Memory B cell (primary cell): ENCODE results near the gene ZBTB7C.
A peak's percentile ranks its signal among the peaks of the same experiment; 100 is the strongest.
"Not testable (repeated sequence)": the region's sequence is repeated elsewhere in the genome, so short reads cannot be mapped to it uniquely, and the experiment has no call there.

ENCODE experiments used
- ATAC-seq: fragments of 150-1000 bp; cut with Tn5 transposase; 2 replicates; pipeline ENCODE4 v1.10.0; 2021; ENCODE audit warnings: low read depth, mild to moderate bottlenecking, moderate library complexity
- DNase-seq, 2 donors: peaks; one replicate each; pipeline ENCODE4 v3.0.0; 2022; ENCODE audit warnings: low spot score in 2 of 2
- H3K27ac Mint-ChIP-seq: one replicate; pipeline ENCODE4 v1.8.0; 2022; ENCODE audit warnings: mild to moderate bottlenecking, moderate library complexity, mixed read lengths
- H3K27me3 Mint-ChIP-seq: one replicate; pipeline ENCODE4 v1.8.0; 2022; ENCODE audit warnings: mixed read lengths
- H3K36me3 Mint-ChIP-seq: one replicate; pipeline ENCODE4 v1.8.0; 2022; ENCODE audit warnings: mild to moderate bottlenecking, mixed read lengths
- H3K4me1 Mint-ChIP-seq: one replicate; pipeline ENCODE4 v1.8.0; 2022; ENCODE audit warnings: mixed read lengths
- H3K4me3 Mint-ChIP-seq: one replicate; pipeline ENCODE4 v1.8.0; 2022; ENCODE audit warnings: mild to moderate bottlenecking, moderate library complexity, mixed read lengths
- H3K9me3 Mint-ChIP-seq: one replicate; pipeline ENCODE4 v1.8.0; 2022; ENCODE audit warnings: mixed read lengths

ZBTB7C gene

GRCh38 chr18:48434382-48434781 is 25.2 kb upstream of the ZBTB7C start:
- not testable (repeated sequence) for ATAC-seq, H3K4me1 Mint-ChIP-seq, H3K4me3 Mint-ChIP-seq, H3K27ac Mint-ChIP-seq, H3K9me3 Mint-ChIP-seq, H3K36me3 Mint-ChIP-seq, DNase-seq
- H3K27me3 Mint-ChIP-seq: peaks cover 17% of the 10 kb centered on the region

DNA sequence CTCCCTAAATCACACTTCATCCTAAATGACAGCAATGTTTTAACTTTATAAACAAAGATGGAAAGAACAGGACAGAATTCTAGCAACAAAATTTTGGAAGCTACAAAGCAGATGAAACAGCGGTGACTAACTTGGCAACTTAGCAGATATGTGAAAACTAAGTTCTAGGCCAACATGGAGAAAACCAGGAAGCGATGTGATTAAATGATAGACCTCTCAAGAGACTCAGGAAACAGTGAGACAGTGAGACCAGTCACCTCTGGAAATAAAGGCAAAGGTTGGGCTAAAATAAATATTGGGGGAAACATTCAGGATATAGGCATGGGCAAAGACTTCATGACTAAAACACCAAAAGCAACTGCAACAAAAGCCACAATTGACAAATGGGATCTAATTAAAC is 24.4 kb upstream of the ZBTB7C start:
- Mint-ChIP-seq H3K27me3 (peaks cover 16% of the 10 kb centered on the region), H3K27ac (no peak overlapping the region), H3K4me1 (no peaks in the 10 kb centered on the region), H3K9me3 (peaks cover 2% of the 10 kb centered on the region), H3K36me3 (no peaks in the 10 kb centered on the region), H3K4me3 (no peak overlapping the region)
- ATAC-seq (no peak), DNase-seq (no peak)

DNA sequence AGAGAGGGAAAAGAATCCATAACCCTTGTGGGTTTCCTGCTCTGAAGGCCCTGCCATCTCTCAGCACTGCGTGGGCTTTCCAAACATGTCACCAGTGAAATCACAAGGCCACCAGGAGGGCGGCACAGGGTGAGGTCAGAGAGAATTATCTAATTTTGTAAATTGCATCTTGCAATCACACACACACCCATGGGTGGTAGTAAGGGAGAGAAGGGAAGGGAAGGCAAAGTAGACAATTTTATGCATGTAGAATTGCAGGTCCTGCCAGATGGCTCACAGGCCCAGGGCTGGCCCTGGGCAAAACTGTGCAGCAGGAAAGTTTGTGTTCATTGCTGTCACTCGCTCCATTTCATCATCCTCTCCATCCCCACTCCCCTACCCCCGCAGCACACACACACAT is 21.0 kb upstream of the ZBTB7C start:
- Mint-ChIP-seq H3K9me3 (no peaks in the 10 kb centered on the region), H3K4me3 (no peak overlapping the region), H3K27me3 (peaks cover 21% of the 10 kb centered on the region), H3K27ac (no peak overlapping the region), H3K36me3 (no peaks in the 10 kb centered on the region), H3K4me1 (peaks cover 2% of the 10 kb centered on the region)
- ATAC-seq (no peak), DNase-seq (no peak)

GRCh38 chr18:48428475-48429177 is 19.4 kb upstream of the ZBTB7C start:
- no peaks in the 10 kb centered on the region for H3K36me3 Mint-ChIP-seq
- peaks cover 2% of the 10 kb centered on the region for H3K4me1 Mint-ChIP-seq
- DNase-seq (no peak), ATAC-seq (no peak)
- H3K9me3 Mint-ChIP-seq: no peaks in the 10 kb centered on the region
- H3K27ac Mint-ChIP-seq: no peak overlapping the region
- no peak overlapping the region for H3K4me3 Mint-ChIP-seq
- peaks cover 28% of the 10 kb centered on the region for H3K27me3 Mint-ChIP-seq

DNA sequence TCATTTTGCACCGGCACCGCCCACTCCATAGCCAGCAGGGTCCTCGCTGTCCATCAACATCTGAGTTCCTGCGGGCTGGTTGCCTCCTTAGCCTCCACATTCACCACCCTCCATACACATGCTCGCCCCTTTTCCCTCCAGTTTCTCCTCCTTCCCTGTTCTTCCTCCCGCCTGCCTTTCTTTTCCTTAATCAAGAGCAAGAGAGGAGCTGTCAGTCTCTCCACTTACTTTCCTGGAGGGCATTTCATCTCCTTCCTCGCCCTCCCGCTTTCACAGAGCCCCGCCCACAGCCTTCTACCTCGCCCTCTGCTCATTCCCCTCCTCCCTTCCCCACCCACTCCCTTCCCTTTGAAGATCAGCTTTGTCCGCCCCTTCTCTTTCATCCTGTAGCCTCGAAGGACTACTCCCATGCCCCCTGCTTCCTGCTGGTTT is 13.8 kb upstream of the ZBTB7C start:
- H3K4me3 Mint-ChIP-seq: no peak overlapping the region
- peaks cover 32% of the 10 kb centered on the region for H3K27me3 Mint-ChIP-seq
- ATAC-seq (no peak), DNase-seq (no peak)
- H3K9me3 Mint-ChIP-seq: no peaks in the 10 kb centered on the region
- H3K27ac Mint-ChIP-seq: no peak overlapping the region
- no peaks in the 10 kb centered on the region for H3K36me3 Mint-ChIP-seq
- H3K4me1 Mint-ChIP-seq: peaks cover 5% of the 10 kb centered on the region

GRCh38 chr18:48419277-48420022 is 10.3 kb upstream of the ZBTB7C start:
- DNase-seq (no peak), ATAC-seq (no peak)
- Mint-ChIP-seq H3K4me1 (peaks cover 3% of the 10 kb centered on the region), H3K9me3 (no peaks in the 10 kb centered on the region), H3K27ac (no peak overlapping the region), H3K36me3 (peaks cover 1% of the 10 kb centered on the region), H3K4me3 (no peak overlapping the region), H3K27me3 (peaks cover 32% of the 10 kb centered on the region)

DNA sequence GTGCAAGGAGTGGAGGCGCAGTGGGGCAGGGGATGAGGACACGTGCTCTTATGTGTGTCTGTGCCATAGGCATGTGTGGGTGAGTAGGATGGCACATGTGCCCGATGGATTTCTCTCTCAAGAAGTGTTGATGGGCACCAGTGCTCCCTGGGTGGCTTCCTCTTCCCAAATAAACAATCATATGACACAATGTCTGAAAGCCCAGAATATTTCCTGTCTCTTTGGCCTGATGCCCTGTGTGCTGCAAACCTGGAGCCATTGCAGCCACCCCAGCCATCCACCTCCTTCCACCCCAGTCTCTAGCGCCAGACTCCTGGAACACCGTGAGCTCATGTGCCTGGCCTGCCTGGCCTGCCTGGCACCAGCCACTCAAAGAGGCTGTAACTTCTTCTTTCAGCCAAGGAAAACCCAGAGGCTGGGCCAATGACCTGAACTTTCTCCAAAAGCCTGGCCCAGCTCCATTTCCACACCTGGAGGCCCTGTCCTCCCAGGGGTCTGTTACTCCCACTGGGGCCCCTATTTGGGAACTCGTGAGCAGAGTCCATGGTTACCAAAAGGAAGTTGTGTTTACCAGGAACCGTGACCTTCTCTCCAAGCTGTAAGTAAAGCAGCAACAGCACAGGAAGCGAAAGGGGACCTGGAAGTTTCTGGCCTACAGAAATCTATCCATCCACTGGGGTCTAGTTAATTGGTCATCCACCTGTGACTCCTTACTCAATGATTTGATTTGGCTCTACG is 9.5 kb upstream of the ZBTB7C start:
- peaks cover 1% of the 10 kb centered on the region for H3K36me3 Mint-ChIP-seq
- DNase-seq (no peak), ATAC-seq (no peak)
- H3K27ac Mint-ChIP-seq: no peak overlapping the region
- H3K4me3 Mint-ChIP-seq: no peak overlapping the region
- peaks cover 3% of the 10 kb centered on the region for H3K4me1 Mint-ChIP-seq
- H3K9me3 Mint-ChIP-seq: peaks cover under 1% of the 10 kb centered on the region
- H3K27me3 Mint-ChIP-seq: peaks cover 32% of the 10 kb centered on the region

DNA sequence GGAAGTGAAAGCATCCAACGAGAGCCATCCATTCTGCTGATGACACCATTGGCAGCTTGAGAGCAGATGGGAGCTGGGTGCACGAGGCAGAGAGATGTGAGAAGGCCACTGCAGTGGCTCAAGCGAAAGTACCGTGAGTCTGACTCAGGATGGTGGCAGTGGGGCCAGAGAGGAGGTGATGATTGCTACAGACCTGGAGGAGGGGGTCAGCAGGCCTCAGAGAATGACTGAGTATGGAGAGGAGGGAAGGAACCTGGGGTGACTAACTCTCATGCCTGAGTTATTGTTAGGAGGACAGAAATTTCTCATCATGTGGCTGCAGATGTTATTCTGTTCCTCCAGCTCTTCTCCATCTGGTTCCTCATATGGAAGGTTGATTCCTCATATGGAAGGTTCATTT is 8.8 kb upstream of the ZBTB7C start:
- ATAC-seq (no peak), DNase-seq (no peak)
- H3K4me3 Mint-ChIP-seq: no peak overlapping the region
- H3K27me3 Mint-ChIP-seq: peaks cover 29% of the 10 kb centered on the region
- peaks cover 1% of the 10 kb centered on the region for H3K36me3 Mint-ChIP-seq
- H3K4me1 Mint-ChIP-seq: peaks cover 2% of the 10 kb centered on the region
- no peak overlapping the region for H3K27ac Mint-ChIP-seq
- peaks cover 4% of the 10 kb centered on the region for H3K9me3 Mint-ChIP-seq

GRCh38 chr18:48413342-48413741 is 4.2 kb upstream of the ZBTB7C start:
- Mint-ChIP-seq H3K27ac (no peak overlapping the region), H3K4me1 (peaks cover 2% of the 10 kb centered on the region), H3K9me3 (peaks cover 4% of the 10 kb centered on the region), H3K36me3 (peaks cover 1% of the 10 kb centered on the region), H3K27me3 (peaks cover 23% of the 10 kb centered on the region), H3K4me3 (no peak overlapping the region)
- DNase-seq (no peak), ATAC-seq (no peak)

GRCh38 chr18:48412339-48412929 is 3.3 kb upstream of the ZBTB7C start:
- ATAC-seq: peak; percentile 51
- Mint-ChIP-seq H3K4me1 (peaks cover 2% of the 10 kb centered on the region), H3K27ac (no peak overlapping the region), H3K4me3 (no peak overlapping the region), H3K36me3 (peaks cover 1% of the 10 kb centered on the region), H3K27me3 (peaks cover 22% of the 10 kb centered on the region), H3K9me3 (peaks cover 4% of the 10 kb centered on the region)
- DNase-seq: no peak

DNA sequence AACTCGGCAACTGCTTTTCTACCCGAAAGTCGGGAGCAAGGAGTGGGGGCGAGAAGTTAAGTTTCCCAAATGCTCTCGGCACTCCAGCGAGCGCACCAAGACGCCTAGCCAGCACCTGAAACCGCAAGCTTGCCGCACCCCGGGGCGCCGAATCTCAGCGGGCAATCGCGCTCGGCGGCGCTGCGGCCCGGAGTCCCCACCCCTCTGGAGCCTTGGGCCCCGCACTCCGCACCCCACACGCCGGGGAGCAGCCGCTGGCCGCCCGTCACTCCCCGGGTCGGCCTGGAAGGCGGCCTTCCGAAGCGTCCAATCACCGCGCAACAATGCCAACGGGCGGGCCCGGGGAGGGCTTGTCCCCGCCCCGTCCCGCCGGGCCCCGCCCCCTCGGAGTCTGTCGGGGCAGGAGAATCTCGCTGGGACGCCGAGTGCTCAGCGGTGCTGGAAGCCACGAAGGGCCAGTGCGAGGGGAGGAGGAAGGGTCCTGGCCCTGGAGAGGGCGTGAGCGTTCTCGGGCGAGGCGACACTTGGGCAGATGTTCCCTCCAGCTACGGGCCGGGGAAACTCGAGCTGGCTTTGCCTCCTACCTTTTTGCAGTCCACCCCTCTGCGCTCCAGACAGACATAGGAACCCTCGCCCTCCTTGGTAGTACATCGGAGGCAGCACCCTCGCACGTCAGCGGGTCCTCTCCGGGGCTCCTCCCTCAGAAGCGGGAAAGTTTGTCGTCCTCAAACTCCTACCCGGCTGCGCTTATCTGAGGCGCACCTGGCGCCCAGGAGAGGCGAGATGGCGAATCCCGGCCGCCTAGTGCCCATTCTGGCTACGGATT is 1.1 kb upstream of the ZBTB7C start:
- ATAC-seq (peak; percentile 84), DNase-seq (peak; percentile 7 to 41)
- Mint-ChIP-seq H3K36me3 (peaks cover 1% of the 10 kb centered on the region), H3K27ac (no peak overlapping the region), H3K4me1 (peaks cover 2% of the 10 kb centered on the region), H3K27me3 (peaks cover 22% of the 10 kb centered on the region), H3K9me3 (peaks cover 4% of the 10 kb centered on the region), H3K4me3 (peak overlapping the region; percentile 63)

- Mint-ChIP-seq H3K27me3 (peaks cover 21% of the 10 kb centered on the region), H3K9me3 (peaks cover 4% of the 10 kb centered on the region), H3K27ac (no peak overlapping the region), H3K4me3 (peak overlapping the region; percentile 63), H3K4me1 (peaks cover 2% of the 10 kb centered on the region), H3K36me3 (peaks cover 1% of the 10 kb centered on the region)
- DNase-seq: peak in 1 of 2 donors; percentile 12
- no peak for ATAC-seq
Observed at GRCh38 chr18:48409591-48410094, 460 bp upstream of the ZBTB7C start.

DNA sequence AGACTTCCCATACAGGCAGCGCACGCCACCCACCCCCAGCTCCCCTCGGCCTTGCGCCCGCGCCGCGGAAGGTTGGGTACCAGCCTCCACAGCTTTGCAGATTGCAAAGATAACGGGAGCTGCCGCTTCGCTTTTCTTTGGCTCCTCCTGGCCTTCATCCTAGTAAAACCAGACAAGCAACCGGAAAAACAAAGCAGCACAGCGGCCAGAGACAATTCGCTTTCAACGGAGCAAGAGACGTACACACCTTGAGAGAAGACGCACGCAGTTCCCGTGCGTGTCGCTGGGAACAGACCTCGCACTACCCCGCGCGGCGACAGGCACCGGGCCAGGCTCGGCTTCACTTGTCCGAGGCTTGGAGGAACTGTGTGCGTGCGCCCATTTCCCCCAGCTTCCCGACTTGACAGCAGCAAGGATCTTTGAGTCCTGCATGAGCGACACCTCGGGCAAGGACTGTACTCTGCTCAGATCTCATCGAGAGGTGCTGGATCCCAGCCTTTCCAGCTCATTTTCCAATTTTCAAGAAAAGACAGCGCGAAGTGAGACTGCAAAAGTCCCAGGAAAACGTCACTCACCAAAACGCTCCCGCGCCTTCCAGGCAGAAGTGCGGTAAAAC is 964 bp downstream of the ZBTB7C start:
- peaks cover 2% of the 10 kb centered on the region for H3K4me1 Mint-ChIP-seq
- peaks cover 17% of the 10 kb centered on the region for H3K27me3 Mint-ChIP-seq
- ATAC-seq: no peak
- no peak overlapping the region for H3K27ac Mint-ChIP-seq
- peak overlapping the region; percentile 66 for H3K4me3 Mint-ChIP-seq
- no peak for DNase-seq
- no peaks in the 10 kb centered on the region for H3K9me3 Mint-ChIP-seq
- H3K36me3 Mint-ChIP-seq: no peaks in the 10 kb centered on the region
